HCT116 (cell line): Measurements from ENCODE around the gene TPRG1.

Experiments
- CEBPB ChIP-seq: IDR thresholded peaks from 2 replicates; pipeline ENCODE4 v1.6.1; 2012; ENCODE audit warnings: low read depth
- POLR2A ChIP-seq: IDR thresholded peaks from 2 replicates; pipeline ENCODE4 v1.7.0; 2011; ENCODE audit warnings: borderline replicate concordance; ENCODE audit not compliant: insufficient read depth, insufficient read length; ENCODE audit errors: extremely low read depth

DNA sequence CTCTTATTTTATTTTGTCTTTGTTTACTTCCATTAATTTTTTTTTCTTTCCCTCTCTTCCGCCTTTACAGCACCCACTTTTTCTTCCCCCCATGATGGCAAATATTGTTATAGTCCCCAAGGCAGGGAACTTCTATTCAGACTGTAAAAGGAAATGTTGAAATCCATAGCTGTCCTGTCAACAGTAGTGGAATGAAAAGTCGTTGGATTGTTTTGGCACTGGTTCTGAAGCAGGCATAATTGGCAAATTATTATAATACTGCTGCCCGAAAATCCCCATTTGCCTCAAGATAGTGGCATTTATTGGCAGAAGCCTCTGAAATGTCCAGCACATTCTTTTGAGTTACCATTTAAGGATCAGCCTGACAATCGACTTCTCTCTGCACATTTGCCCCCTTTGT, 150.6 kb downstream of the TPRG1 start:
- TF ChIP-seq CEBPB, result no peak
- no peak for TF ChIP-seq POLR2A
